SK-N-SH (cell line): Measurements from ENCODE around the gene ALG13. TPM values are rescaled to one million over a fixed set of nuclear protein-coding genes. Genes with fewer than 3 reads are reported as not detected.

Source experiments
- CTCF ChIA-PET: fragments of 300-600, 350-600 bp; formaldehyde crosslinking; extraction: SDS; loops from one replicate; lab custom pipeline; 2021; lab: Yijun Ruan, JAX
- POLR2A ChIA-PET: fragments of 350-600 bp; sonication (Branson Sonifier 250); formaldehyde crosslinking; extraction: SDS; loops from one replicate; lab custom pipeline; 2020; ENCODE audit warnings: antibody characterized with exemption, inconsistent platforms; lab: Yijun Ruan, JAX
- DNase-seq: peaks from one replicate; pipeline ENCODE4 v3.0.0; 2012
- H2AFZ ChIP-seq: fragments of 200-600 bp; sonication (generic); 2 replicates; pipeline ENCODE4 v1.8.1; 2016; ENCODE audit warnings: antibody characterized with exemption, mild to moderate bottlenecking, low read depth
- H3F3A ChIP-seq: fragments of 200-600 bp; sonication (generic); replicated peaks from 2 replicates; pipeline ENCODE3; 2016; ENCODE audit warnings: antibody characterized with exemption, mild to moderate bottlenecking; ENCODE audit not compliant: insufficient read depth
- H3K27ac ChIP-seq, 2 experiments: fragments of 200-500 bp in 1 of 2; fragments of 200-600 bp in 1 of 2; sonication (Bioruptor generic) in 1 of 2; sonication (generic), shearing (Covaris generic) in 1 of 2; 2 replicates each; pipeline versions ENCODE4 v1.5.1 to v1.6.1; 2014 to 2016; ENCODE audit warnings: low read depth in 2 of 2, inconsistent platforms in 1 of 2, low read length in 1 of 2, mild to moderate bottlenecking in 1 of 2, mixed read lengths in 1 of 2
- H3K27me3 ChIP-seq: fragments of 200-600 bp; sonication (generic), shearing (Covaris generic); 2 replicates; pipeline ENCODE4 v1.6.1; 2016; ENCODE audit warnings: mixed run types; ENCODE audit not compliant: insufficient read depth
- H3K36me3 ChIP-seq, 2 experiments: fragments of 200-500 bp in 1 of 2; fragments of 200-600 bp in 1 of 2; sonication (Bioruptor generic) in 1 of 2; sonication (generic) in 1 of 2; replicated peaks in 1 of 2; 2 replicates each; pipeline versions ENCODE3 to v1.5.1; 2014 to 2016; ENCODE audit warnings: low read length in 1 of 2, mild to moderate bottlenecking in 1 of 2; ENCODE audit not compliant: insufficient read depth in 2 of 2, control insufficient read depth in 1 of 2
- H3K4me1 ChIP-seq, 2 experiments: fragments of 200-500 bp in 1 of 2; fragments of 200-600 bp in 1 of 2; sonication (Bioruptor generic) in 1 of 2; sonication (generic), shearing (Covaris generic) in 1 of 2; 2 replicates each; pipeline versions ENCODE4 v1.5.1 to v1.6.1; 2014 to 2016; ENCODE audit warnings: low read depth in 1 of 2, low read length in 1 of 2, mixed run types in 1 of 2; ENCODE audit not compliant: insufficient read depth in 2 of 2, control insufficient read depth in 1 of 2
- H3K4me2 ChIP-seq: fragments of 200-600 bp; sonication (generic), shearing (Covaris generic); 2 replicates; pipeline ENCODE4 v1.6.1; 2017; ENCODE audit warnings: mixed run types
- H3K4me3 ChIP-seq, 2 experiments: fragments of 200-500 bp in 1 of 2; fragments of 200-600 bp in 1 of 2; sonication (Bioruptor generic) in 1 of 2; sonication (generic), shearing (Covaris generic) in 1 of 2; 2 replicates each; pipeline versions ENCODE4 v1.5.1 to v1.8.1; 2014 to 2016; ENCODE audit warnings: low read depth in 2 of 2, inconsistent platforms in 1 of 2, low read length in 1 of 2, mild to moderate bottlenecking in 1 of 2, mixed read lengths in 1 of 2, moderate library complexity in 1 of 2
- H3K79me2 ChIP-seq: fragments of 200-600 bp; sonication (generic); 2 replicates; pipeline ENCODE4 v1.8.1; 2017; ENCODE audit warnings: mild to moderate bottlenecking; ENCODE audit not compliant: insufficient read depth
- H3K9ac ChIP-seq: fragments of 200-600 bp; sonication (generic); 2 replicates; pipeline ENCODE4 v1.6.1; 2017; ENCODE audit warnings: mixed run types
- H3K9me2 ChIP-seq: fragments of 200-600 bp; sonication (generic); 2 replicates; pipeline ENCODE4 v1.6.1; 2017; ENCODE audit warnings: mixed run types
- H3K9me3 ChIP-seq: fragments of 200-600 bp; sonication (generic); 2 replicates; pipeline ENCODE4 v1.6.1; 2017; ENCODE audit warnings: mixed run types, mild to moderate bottlenecking, moderate library complexity
- H4K20me1 ChIP-seq: fragments of 200-600 bp; sonication (generic); 2 replicates; pipeline ENCODE4 v1.6.1; 2017; ENCODE audit warnings: mild to moderate bottlenecking, mixed run types; ENCODE audit not compliant: insufficient read depth
- CTCF ChIP-seq: fragments of 200-600 bp; sonication (generic); IDR thresholded peaks from 2 replicates; pipeline ENCODE4 v1.6.1; 2017; ENCODE audit warnings: antibody characterized with exemption, mild to moderate bottlenecking, moderate library complexity
- FOXJ3 ChIP-seq: sonication (generic); formaldehyde crosslinking; IDR thresholded peaks from 2 replicates; pipeline ENCODE4 v1.5.1; 2020; ENCODE audit warnings: mild to moderate bottlenecking, missing genetic modification reagents
- JUND ChIP-seq: IDR thresholded peaks from 2 replicates; pipeline ENCODE4 v1.4.0; 2012
- REST ChIP-seq: IDR thresholded peaks from 2 replicates; pipeline ENCODE4 v1.6.1; 2012; ENCODE audit warnings: mild to moderate bottlenecking, low read depth, low read length, moderate library complexity
- RXRA ChIP-seq: IDR thresholded peaks from 2 replicates; pipeline ENCODE4 v1.4.0; 2012; ENCODE audit warnings: low read depth, mild to moderate bottlenecking, borderline replicate concordance
- TEAD4 ChIP-seq: IDR thresholded peaks from 2 replicates; pipeline ENCODE4 v1.4.0; 2012; ENCODE audit warnings: mild to moderate bottlenecking, borderline replicate concordance; ENCODE audit not compliant: insufficient read depth
- USF1 ChIP-seq: IDR thresholded peaks from 2 replicates; pipeline ENCODE4 v1.4.0; 2012; ENCODE audit warnings: low read depth, borderline replicate concordance
- ZBTB33 ChIP-seq: IDR thresholded peaks from 2 replicates; pipeline ENCODE4 v1.4.0; 2012; ENCODE audit warnings: low read depth, borderline replicate concordance
- WGBS: methylation state at CpG from one replicate; pipeline ENCODE4 v1.1.6; 2017; ENCODE audit warnings: low lambda C conversion rate; 5-methylcytosine and 5-hydroxymethylcytosine counted together
- polyA plus RNA-seq, 3 experiments: library from polyadenylated mRNA; depleted of rRNA; stranded (reverse); fragments of >200 nt; gene quantifications; 2 replicates each; pipeline ENCODE4 v1.2.3, GENCODE V29; 2012

The ALG13 gene
- polyA plus RNA-seq, 1 of the 3 experiments (the other 2 are of a cell fraction), result 76.7 TPM

GRCh38 chrX:111649638-111650037 is 31.3 kb upstream of the ALG13 start:
- Histone ChIP-seq H3F3A (no peaks in the 10 kb centered on the region), H3K79me2 (no peaks in the 10 kb centered on the region), H2AFZ (no peak overlapping the region), H3K4me3 (no peak overlapping the region), H3K4me2 (no peak overlapping the region), H3K27me3 (no peaks in the 10 kb centered on the region; the same call in 1 of the 2 replicates), H4K20me1 (no peaks in the 10 kb centered on the region), H3K9me2 (no peaks in the 10 kb centered on the region), H3K9me3 (no peaks in the 10 kb centered on the region), H3K36me3 (no peaks in the 10 kb centered on the region), H3K9ac (no peak overlapping the region), H3K4me1 (no peaks in the 10 kb centered on the region), H3K27ac (no peak overlapping the region)
- no CpG with 5 or more reads among the region's 1 CpG for WGBS
- no peak for DNase-seq
- CTCF ChIA-PET, result interaction anchor here (1.7 to 2.0 kb wide), 2 partner anchors 31 to 202 kb away, joined by 6 to 7 read pairs; partner anchors contain the start of gene ALG13
- TF ChIP-seq RXRA (no peak), TEAD4 (no peak), JUND (no peak), ZBTB33 (no peak), CTCF (no peak), REST (no peak), USF1 (no peak), FOXJ3 (no peak)
- POLR2A ChIA-PET, result no interaction called here
